IMR-90 (cell line): ENCODE results near the gene YIPF6.
"Not testable (repeated sequence)": the region's sequence is repeated elsewhere in the genome, so short reads cannot be mapped to it uniquely, and the experiment has no call there.

Source experiments
- NFE2L2 ChIP-seq: fragments of 150-350 bp; IDR thresholded peaks from 2 replicates; pipeline ENCODE4 v1.6.1; 2016; ENCODE audit warnings: low read depth, mild to moderate bottlenecking, low read length
- POLR2A ChIP-seq: IDR thresholded peaks from 2 replicates; pipeline ENCODE4 v1.6.1; 2012; ENCODE audit warnings: mild to moderate bottlenecking, low read depth, low read length
- RAD21 ChIP-seq: IDR thresholded peaks from 2 replicates; pipeline ENCODE4 v1.6.1; 2012; ENCODE audit warnings: low read length, improper control_type of control experiment

- TF ChIP-seq NFE2L2, RAD21, POLR2A: not testable (repeated sequence)
Observed at GRCh38 chrX:68493776-68494175, 5.1 kb upstream of the YIPF6 start.
